Osteocyte (in vitro differentiated cells): ENCODE results near the gene NOL12. TPM values are rescaled to one million over a fixed set of nuclear protein-coding genes. Genes with fewer than 3 reads are reported as not detected.

Source experiments
- DNase-seq: peaks from one replicate; pipeline ENCODE4 v3.0.0; 2021; ENCODE audit warnings: mixed read lengths; ENCODE audit not compliant: unreplicated experiment; ENCODE audit errors: extremely low spot score
- H3K27ac Mint-ChIP-seq: one replicate; pipeline ENCODE4 v1.8.0; 2021; ENCODE audit warnings: mild to moderate bottlenecking, mixed read lengths; ENCODE audit not compliant: unreplicated experiment
- H3K27me3 Mint-ChIP-seq: one replicate; pipeline ENCODE4 v1.8.0; 2021; ENCODE audit warnings: mixed read lengths; ENCODE audit not compliant: unreplicated experiment
- H3K36me3 Mint-ChIP-seq: one replicate; pipeline ENCODE4 v1.8.0; 2021; ENCODE audit warnings: mixed read lengths; ENCODE audit not compliant: unreplicated experiment
- H3K4me1 Mint-ChIP-seq: one replicate; pipeline ENCODE4 v1.8.0; 2021; ENCODE audit warnings: mixed read lengths; ENCODE audit not compliant: unreplicated experiment
- H3K4me3 Mint-ChIP-seq: one replicate; pipeline ENCODE4 v1.8.0; 2021; ENCODE audit warnings: mild to moderate bottlenecking, moderate library complexity, mixed read lengths; ENCODE audit not compliant: unreplicated experiment
- H3K9me3 Mint-ChIP-seq: one replicate; pipeline ENCODE4 v1.8.0; 2021; ENCODE audit warnings: mixed read lengths; ENCODE audit not compliant: unreplicated experiment
- total RNA-seq: library from RNA; stranded (reverse); gene quantifications from 2 replicates; pipeline ENCODE4 v1.2.1, GENCODE V29; 2021
- TF ChIP-seq, protein P1 (sequence below): fragments of 200-600 bp; sonication (generic); IDR thresholded peaks from 2 replicates; pipeline ENCODE4 v1.5.0; 2021; ENCODE audit warnings: antibody characterized with exemption, mild to moderate bottlenecking, moderate library complexity

NOL12 gene
- total RNA-seq, 1 donor from 2014 or later = 22.7 TPM

DNA sequence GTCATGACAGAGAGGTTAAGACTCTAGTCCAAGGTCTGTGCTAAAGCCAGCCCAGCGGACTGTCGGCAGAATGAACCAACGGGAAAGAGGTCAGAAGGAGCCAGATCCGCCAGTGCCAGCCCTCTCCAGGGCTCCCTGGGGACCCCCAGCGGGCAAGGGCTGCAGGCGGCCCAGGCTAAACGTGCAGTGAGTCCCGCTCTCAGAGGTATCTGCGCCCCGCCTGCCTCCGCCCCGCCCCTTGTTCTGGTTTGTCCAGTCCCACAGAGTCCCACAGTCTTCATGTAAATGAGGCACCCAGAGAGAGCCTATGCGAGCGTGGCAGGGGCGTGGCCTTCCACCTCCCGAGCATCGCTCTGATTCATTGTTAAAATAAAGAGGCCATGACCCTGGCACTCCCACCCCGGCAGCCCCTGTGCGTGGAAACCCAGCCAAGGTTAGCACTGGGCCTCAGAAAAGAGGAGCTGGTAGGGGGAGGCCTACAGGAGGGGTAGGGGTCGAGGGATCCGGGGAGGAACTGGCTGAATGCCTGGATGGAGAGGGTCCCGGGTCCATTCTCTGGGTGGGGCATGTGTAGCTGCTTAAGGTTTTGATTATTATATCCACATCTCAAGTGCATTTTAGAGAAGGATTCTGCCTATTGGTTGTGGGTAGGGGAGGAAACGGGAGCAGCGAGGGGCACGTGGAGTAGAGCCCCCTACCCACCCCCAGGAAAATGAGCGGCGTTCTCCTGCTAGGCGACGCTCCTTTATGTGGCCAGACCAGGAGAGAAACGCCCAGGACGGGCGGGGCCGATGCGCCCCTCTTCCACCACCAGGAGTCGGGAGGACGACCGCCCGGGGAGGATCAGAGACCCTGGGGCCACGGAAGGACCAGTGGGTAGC, 10.8 kb downstream of the NOL12 start, which contains the start of gene TRIOBP:
TSS of gene TRIOBP (plus strand) at position 392 of the 881 bp plus-strand sequence. CDS start 4,318 bp downstream, outside the sequence.
- Mint-ChIP-seq H3K9me3 (no peaks in the 10 kb centered on the region), H3K36me3 (peaks cover 12% of the 10 kb centered on the region), H3K4me3 (peak within 1 kb of the TSS; percentile 55), H3K27me3 (no peaks in the 10 kb centered on the region), H3K27ac (peak within 1 kb of the TSS; percentile 76), H3K4me1 (peaks cover 18% of the 10 kb centered on the region)
- DNase-seq = peak; percentile 95
- TF ChIP-seq, protein P1, sequence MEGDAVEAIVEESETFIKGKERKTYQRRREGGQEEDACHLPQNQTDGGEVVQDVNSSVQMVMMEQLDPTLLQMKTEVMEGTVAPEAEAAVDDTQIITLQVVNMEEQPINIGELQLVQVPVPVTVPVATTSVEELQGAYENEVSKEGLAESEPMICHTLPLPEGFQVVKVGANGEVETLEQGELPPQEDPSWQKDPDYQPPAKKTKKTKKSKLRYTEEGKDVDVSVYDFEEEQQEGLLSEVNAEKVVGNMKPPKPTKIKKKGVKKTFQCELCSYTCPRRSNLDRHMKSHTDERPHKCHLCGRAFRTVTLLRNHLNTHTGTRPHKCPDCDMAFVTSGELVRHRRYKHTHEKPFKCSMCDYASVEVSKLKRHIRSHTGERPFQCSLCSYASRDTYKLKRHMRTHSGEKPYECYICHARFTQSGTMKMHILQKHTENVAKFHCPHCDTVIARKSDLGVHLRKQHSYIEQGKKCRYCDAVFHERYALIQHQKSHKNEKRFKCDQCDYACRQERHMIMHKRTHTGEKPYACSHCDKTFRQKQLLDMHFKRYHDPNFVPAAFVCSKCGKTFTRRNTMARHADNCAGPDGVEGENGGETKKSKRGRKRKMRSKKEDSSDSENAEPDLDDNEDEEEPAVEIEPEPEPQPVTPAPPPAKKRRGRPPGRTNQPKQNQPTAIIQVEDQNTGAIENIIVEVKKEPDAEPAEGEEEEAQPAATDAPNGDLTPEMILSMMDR = peak; percentile 32

DNA sequence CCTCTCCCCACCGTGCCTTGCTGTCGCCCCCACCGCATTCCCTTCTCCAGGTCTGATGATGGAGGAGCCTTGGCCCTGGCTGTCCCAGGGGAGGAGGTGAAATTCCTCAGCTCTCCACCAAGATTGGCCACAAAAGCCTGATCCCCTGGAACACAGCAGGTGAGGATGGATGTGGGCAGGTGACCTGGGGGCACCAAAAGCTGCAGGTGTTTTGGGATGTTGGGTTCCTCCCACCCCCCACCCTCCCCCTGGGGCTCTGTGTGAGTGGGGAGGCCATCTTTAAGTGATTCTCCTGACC, 11.3 kb downstream of the NOL12 start:
- Mint-ChIP-seq H3K36me3 (peaks cover 9% of the 10 kb centered on the region), H3K27ac (no peak overlapping the region)

DNA sequence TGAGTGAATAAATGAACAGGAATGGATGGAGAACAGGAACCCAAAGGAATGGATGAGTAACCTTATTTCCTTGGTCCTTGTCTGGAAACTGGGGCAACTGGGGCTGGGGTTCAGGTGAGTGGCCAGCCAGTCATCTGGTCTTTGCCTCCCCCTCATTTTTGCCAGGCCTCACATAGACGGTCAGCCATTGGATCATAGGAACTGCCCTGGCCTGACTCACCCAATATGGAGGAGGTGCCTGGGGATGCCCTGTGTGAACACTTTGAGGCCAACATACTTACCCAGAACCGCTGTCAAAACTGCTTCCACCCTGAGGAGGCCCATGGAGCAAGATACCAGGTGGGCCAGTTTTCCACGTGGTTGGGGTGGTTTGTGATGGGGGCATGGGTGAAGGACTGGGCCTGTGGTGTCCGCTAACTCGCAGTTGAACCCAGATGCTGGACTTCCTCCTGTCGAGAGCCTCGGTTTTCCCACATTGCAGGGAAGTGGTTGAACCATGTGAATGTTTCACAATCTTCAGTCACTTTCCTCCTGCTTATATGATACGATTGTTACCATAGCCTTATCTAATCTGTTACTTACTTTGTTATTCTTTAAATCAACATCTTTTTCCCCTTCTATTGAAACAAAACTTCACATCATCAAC, 15.1 kb downstream of the NOL12 start:
- TF ChIP-seq, protein P1 = no peak
- H3K36me3 Mint-ChIP-seq = no peaks in the 10 kb centered on the region
- H3K4me3 Mint-ChIP-seq = no peak overlapping the region
- DNase-seq = no peak
- H3K9me3 Mint-ChIP-seq = no peaks in the 10 kb centered on the region
- no peaks in the 10 kb centered on the region for H3K27me3 Mint-ChIP-seq
- peaks cover 10% of the 10 kb centered on the region for H3K4me1 Mint-ChIP-seq
- no peak overlapping the region for H3K27ac Mint-ChIP-seq

More for the DNA sequence above, 11.3 kb downstream of the NOL12 start:
- H3K27me3 Mint-ChIP-seq = no peaks in the 10 kb centered on the region
- no peak for DNase-seq
- no peaks in the 10 kb centered on the region for H3K9me3 Mint-ChIP-seq
- TF ChIP-seq, protein P1 = no peak
- H3K4me3 Mint-ChIP-seq = no peak overlapping the region
- peaks cover 18% of the 10 kb centered on the region for H3K4me1 Mint-ChIP-seq

DNA sequence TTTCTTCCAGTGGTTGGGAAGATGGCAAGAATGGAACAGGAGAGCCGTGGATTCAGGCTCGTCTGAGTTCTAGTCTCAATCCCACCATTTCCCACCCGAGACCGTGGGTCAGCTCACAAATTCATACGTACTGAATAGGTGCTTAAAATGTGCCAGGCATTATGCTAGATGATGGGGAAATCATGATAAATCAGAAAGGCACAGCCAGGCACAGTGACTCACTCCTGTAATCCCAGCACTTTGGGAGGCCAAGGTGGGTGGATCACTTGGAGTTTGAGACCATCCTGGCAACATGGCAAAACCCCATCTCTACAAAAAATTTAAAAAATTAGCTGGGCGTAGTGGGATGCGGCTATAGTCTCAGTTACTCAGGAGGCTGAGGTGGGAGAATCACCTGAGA, 17.8 kb downstream of the NOL12 start:
- Mint-ChIP-seq H3K36me3 (no peaks in the 10 kb centered on the region), H3K9me3 (no peaks in the 10 kb centered on the region)

More for the DNA sequence above, 17.8 kb downstream of the NOL12 start:
- Mint-ChIP-seq H3K4me1 (no peaks in the 10 kb centered on the region), H3K4me3 (no peak overlapping the region), H3K27ac (no peak overlapping the region), H3K27me3 (no peaks in the 10 kb centered on the region)
- TF ChIP-seq, protein P1 = no peak
- DNase-seq = no peak
